CD14-positive monocyte (primary cell): Measurements from ENCODE around the gene C1RL. TPM values are rescaled to one million over a fixed set of nuclear protein-coding genes. Genes with fewer than 3 reads are reported as not detected.

Source experiments
- DNase-seq, 3 donors: peaks; one replicate each; pipeline ENCODE4 v3.0.0-alpha.2; 2011 to 2022
- H2AFZ ChIP-seq: 2 replicates; pipeline ENCODE4 v1.6.0; 2012; ENCODE audit warnings: mild to moderate bottlenecking, low read depth, low read length, inconsistent platforms; ENCODE audit not compliant: insufficient read depth, poor library complexity, severe bottlenecking
- H3K27ac ChIP-seq, 2 donors: 1 replicate in 1 of 2; 2 replicates in 1 of 2; pipeline ENCODE4 v1.5.1; 2012 to 2013; ENCODE audit warnings: low read length in 2 of 2, control low read depth in 1 of 2, inconsistent platforms in 1 of 2, low read depth in 1 of 2, mild to moderate bottlenecking in 1 of 2
- H3K27me3 ChIP-seq, 2 donors: one replicate each; pipeline versions ENCODE4 v1.6.0 to v1.6.1; 2011 to 2013; ENCODE audit warnings: low read length in 2 of 2; ENCODE audit not compliant: control insufficient read depth in 2 of 2, insufficient read depth in 2 of 2
- H3K36me3 ChIP-seq, 2 donors: replicated peaks in 1 of 2; 1 replicate in 1 of 2; 2 replicates in 1 of 2; pipeline versions ENCODE4 v1.5.1 to v1.6.1; 2012 to 2013; ENCODE audit warnings: low read length in 2 of 2, control low read depth in 1 of 2, inconsistent platforms in 1 of 2, mild to moderate bottlenecking in 1 of 2; ENCODE audit not compliant: insufficient read depth in 2 of 2, control insufficient read depth in 1 of 2
- H3K4me1 ChIP-seq, 2 donors: 1 replicate in 1 of 2; 2 replicates in 1 of 2; pipeline versions ENCODE4 v1.5.1 to v1.6.1; 2012 to 2013; ENCODE audit warnings: low read length in 2 of 2, control low read depth in 1 of 2, inconsistent platforms in 1 of 2, mild to moderate bottlenecking in 1 of 2, moderate library complexity in 1 of 2; ENCODE audit not compliant: insufficient read depth in 2 of 2, control insufficient read depth in 1 of 2
- H3K4me2 ChIP-seq: replicated peaks from 2 replicates; pipeline ENCODE3; 2012; ENCODE audit warnings: low read length, moderate library complexity, mild to moderate bottlenecking; ENCODE audit not compliant: poor library complexity, severe bottlenecking; ENCODE audit errors: extremely low read depth
- H3K4me3 ChIP-seq, 3 experiments: fragments of 200-600 bp in 1 of 3; sonication (generic) in 1 of 3; replicated peaks in 1 of 3; 1 replicate in 2 of 3; 2 replicates in 1 of 3; pipeline ENCODE4 v1.5.1; 2011 to 2013; ENCODE audit warnings: low read length in 3 of 3, mild to moderate bottlenecking in 3 of 3, control low read depth in 2 of 3, low read depth in 2 of 3, inconsistent platforms in 1 of 3, moderate library complexity in 1 of 3
- H3K79me2 ChIP-seq: 2 replicates; pipeline ENCODE4 v1.6.0; 2012; ENCODE audit warnings: mild to moderate bottlenecking, control low read depth, inconsistent platforms, low read length, moderate library complexity; ENCODE audit not compliant: insufficient read depth
- H3K9ac ChIP-seq: 2 replicates; pipeline ENCODE4 v1.6.0; 2017; ENCODE audit warnings: low read length, mild to moderate bottlenecking; ENCODE audit not compliant: insufficient read depth, poor library complexity, severe bottlenecking
- H3K9me3 ChIP-seq, 2 donors: replicated peaks in 1 of 2; 1 replicate in 1 of 2; 2 replicates in 1 of 2; pipeline versions ENCODE4 v1.5.1 to v1.6.1; 2012 to 2013; ENCODE audit warnings: low read length in 2 of 2, control low read depth in 1 of 2; ENCODE audit not compliant: control insufficient read depth in 1 of 2, insufficient read depth in 1 of 2
- H4K20me1 ChIP-seq: 2 replicates; pipeline ENCODE4 v1.6.0; 2012; ENCODE audit warnings: mild to moderate bottlenecking, low read length, control low read depth, moderate library complexity; ENCODE audit not compliant: insufficient read depth
- H3K27ac Mint-ChIP-seq, 7 donors: one replicate each; pipeline ENCODE4 v1.8.0; 2020; ENCODE audit warnings: mild to moderate bottlenecking in 7 of 7, mixed read lengths in 7 of 7, moderate library complexity in 6 of 7, inconsistent platforms in 2 of 7
- H3K27me3 Mint-ChIP-seq, 3 donors: one replicate each; pipeline ENCODE4 v1.8.0; 2021 to 2022; ENCODE audit warnings: low read depth in 3 of 3, mild to moderate bottlenecking in 3 of 3, mixed read lengths in 3 of 3, moderate library complexity in 3 of 3, inconsistent platforms in 1 of 3
- H3K36me3 Mint-ChIP-seq, 2 donors: one replicate each; pipeline ENCODE4 v1.8.0; 2020; ENCODE audit warnings: mixed read lengths in 2 of 2, inconsistent platforms in 1 of 2, mild to moderate bottlenecking in 1 of 2
- H3K4me1 Mint-ChIP-seq: one replicate; pipeline ENCODE4 v1.8.0; 2020; ENCODE audit warnings: mild to moderate bottlenecking, mixed read lengths
- H3K4me3 Mint-ChIP-seq, 2 donors: one replicate each; pipeline ENCODE4 v1.8.0; 2020; ENCODE audit warnings: mild to moderate bottlenecking in 2 of 2, mixed read lengths in 2 of 2, moderate library complexity in 1 of 2
- H3K9me3 Mint-ChIP-seq, 7 donors: one replicate each; pipeline ENCODE4 v1.8.0; 2020 to 2022; ENCODE audit warnings: mixed read lengths in 7 of 7, mild to moderate bottlenecking in 6 of 7, moderate library complexity in 6 of 7, inconsistent platforms in 2 of 7
- WGBS: methylation state at CpG from one replicate; pipeline ENCODE4 v1.1.5; 2013; ENCODE audit warnings: missing lambda C conversion rate; ENCODE audit not compliant: insufficient coverage; 5-methylcytosine and 5-hydroxymethylcytosine counted together
- intact Hi-C, 2 donors: fragments of 100-400 bp; cut with micrococcal nuclease; formaldehyde crosslinking; loops; one replicate each; pipeline versions ENCODE4 v1.15.0 to v1.15.1; 2023
- polyA plus RNA-seq, 3 donors: library from polyadenylated mRNA; depleted of rRNA in 1 of 3; unstranded in 2 of 3; stranded (reverse) in 1 of 3; fragments of 300-500 nt in 2 of 3; fragments of >200 nt in 1 of 3; fragmentation: Illumina TruSeq in 2 of 3; gene quantifications; 1 replicate in 2 of 3; 2 replicates in 1 of 3; pipeline ENCODE4 v1.2.3, GENCODE V29; 2012 to 2021
- TF ChIP-seq, protein P1 (sequence below): fragments of 200-600 bp; IDR thresholded peaks from one replicate; pipeline ENCODE4 v1.8.0; 2022; ENCODE audit warnings: antibody characterized with exemption, mild to moderate bottlenecking

Gene C1RL
- polyA plus RNA-seq, 3 donors: 4.8 to 27.9 (median 5.6) TPM

DNA sequence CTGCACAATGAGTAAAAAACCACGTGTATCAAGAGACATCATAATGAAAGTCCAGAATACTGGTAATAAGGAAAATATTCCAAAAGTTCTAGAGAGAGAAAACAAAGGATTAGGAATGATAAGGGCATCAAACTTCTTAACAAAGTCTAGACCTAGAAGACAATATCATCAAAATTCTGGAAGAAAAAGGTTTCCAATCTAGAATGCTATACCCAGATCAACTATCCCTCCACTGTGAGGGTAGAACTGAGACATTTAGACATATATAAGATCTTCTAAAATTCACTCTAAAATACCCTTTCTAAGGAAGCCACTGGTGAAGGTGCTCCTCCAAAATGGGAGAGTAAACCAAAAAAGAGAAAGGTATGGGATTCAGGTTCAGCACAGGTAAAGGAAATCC is 2.9 kb downstream of the C1RL start:
- intact Hi-C loops: loop anchor here in 1 of 2 donors (5.0 kb wide), 1 partner anchor 184 kb away; no protein-coding TSS in a partner anchor
- peaks cover 18 to 19% of the 10 kb centered on the region in 2 donors for H3K4me1 ChIP-seq
- no peak overlapping the region for H3K27ac Mint-ChIP-seq
- H3K9ac ChIP-seq: no peak overlapping the region
- peaks cover 29% of the 10 kb centered on the region for H3K79me2 ChIP-seq
- peaks cover 16% of the 10 kb centered on the region for H4K20me1 ChIP-seq
- H3K36me3 Mint-ChIP-seq: peaks cover 46 to 50% of the 10 kb centered on the region in 2 donors
- TF ChIP-seq, protein P1, sequence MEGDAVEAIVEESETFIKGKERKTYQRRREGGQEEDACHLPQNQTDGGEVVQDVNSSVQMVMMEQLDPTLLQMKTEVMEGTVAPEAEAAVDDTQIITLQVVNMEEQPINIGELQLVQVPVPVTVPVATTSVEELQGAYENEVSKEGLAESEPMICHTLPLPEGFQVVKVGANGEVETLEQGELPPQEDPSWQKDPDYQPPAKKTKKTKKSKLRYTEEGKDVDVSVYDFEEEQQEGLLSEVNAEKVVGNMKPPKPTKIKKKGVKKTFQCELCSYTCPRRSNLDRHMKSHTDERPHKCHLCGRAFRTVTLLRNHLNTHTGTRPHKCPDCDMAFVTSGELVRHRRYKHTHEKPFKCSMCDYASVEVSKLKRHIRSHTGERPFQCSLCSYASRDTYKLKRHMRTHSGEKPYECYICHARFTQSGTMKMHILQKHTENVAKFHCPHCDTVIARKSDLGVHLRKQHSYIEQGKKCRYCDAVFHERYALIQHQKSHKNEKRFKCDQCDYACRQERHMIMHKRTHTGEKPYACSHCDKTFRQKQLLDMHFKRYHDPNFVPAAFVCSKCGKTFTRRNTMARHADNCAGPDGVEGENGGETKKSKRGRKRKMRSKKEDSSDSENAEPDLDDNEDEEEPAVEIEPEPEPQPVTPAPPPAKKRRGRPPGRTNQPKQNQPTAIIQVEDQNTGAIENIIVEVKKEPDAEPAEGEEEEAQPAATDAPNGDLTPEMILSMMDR: no peak
- no peak for DNase-seq
- H3K36me3 ChIP-seq: peaks cover 17 to 50% of the 10 kb centered on the region in 2 donors
- peaks cover 0 to 3% (median 0%) of the 10 kb centered on the region in 3 donors for H3K27me3 Mint-ChIP-seq
- no peak overlapping the region for H3K4me3 ChIP-seq
- H3K9me3 ChIP-seq: peaks cover 0 to 5% of the 10 kb centered on the region in 2 donors
- peaks cover 0 to 10% (median 6%) of the 10 kb centered on the region in 7 donors for H3K9me3 Mint-ChIP-seq
- H3K27ac ChIP-seq: no peak overlapping the region
- H2AFZ ChIP-seq: no peak overlapping the region
- H3K4me1 Mint-ChIP-seq: peaks cover 36% of the 10 kb centered on the region
- H3K4me3 Mint-ChIP-seq: no peak overlapping the region
- H3K4me2 ChIP-seq: no peak overlapping the region
- no peaks in the 10 kb centered on the region for H3K27me3 ChIP-seq
- WGBS: no CpG with 5 or more reads among the region's 1 CpG

DNA sequence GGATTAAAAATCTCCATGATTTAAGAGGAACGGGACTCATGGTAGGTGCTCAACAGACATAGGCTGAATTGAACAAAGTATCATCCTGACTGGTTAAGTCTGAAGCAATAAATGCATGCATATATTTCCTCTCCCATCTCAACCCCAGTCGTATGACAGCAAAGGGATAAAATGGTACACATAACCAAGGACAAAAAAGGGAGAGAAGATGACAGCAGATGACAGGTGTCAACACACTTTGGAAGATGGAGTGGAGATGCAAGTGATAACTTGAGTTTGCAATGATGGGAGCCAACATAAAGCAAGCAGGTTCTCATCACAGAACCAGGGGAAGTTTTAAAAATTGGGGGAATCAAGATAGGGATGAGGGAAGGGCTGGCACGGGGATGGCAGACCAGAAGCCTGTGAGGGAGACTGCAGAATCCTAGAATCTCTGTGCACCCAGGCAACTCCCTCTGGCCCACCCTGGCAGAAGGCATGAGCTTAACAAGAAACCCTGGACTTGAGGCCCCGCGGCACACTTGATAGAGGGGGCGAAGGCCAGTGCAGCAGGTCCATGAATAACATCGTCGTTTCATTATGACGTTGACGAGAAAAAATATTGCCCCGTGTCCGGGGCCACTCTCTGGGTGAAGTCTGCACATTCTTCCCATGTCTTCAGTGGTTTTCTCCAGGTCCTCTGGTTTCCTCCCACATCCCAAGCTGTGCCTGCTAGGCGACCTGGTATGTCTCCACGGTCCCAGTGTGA is 5.0 kb downstream of the C1RL start:
- Histone ChIP-seq H3K27ac (no peak overlapping the region), H3K9me3 (peaks cover 0 to 5% of the 10 kb centered on the region in 2 donors), H3K36me3 (peaks cover 17 to 57% of the 10 kb centered on the region in 2 donors), H3K4me2 (no peak overlapping the region), H3K27me3 (no peaks in the 10 kb centered on the region), H4K20me1 (peaks cover 21% of the 10 kb centered on the region), H3K4me1 (peaks cover 20 to 22% of the 10 kb centered on the region in 2 donors), H3K79me2 (peaks cover 29% of the 10 kb centered on the region), H2AFZ (no peak overlapping the region), H3K9ac (no peak overlapping the region), H3K4me3 (no peak overlapping the region)
- Mint-ChIP-seq H3K9me3 (peaks cover 0 to 10% (median 6%) of the 10 kb centered on the region in 7 donors), H3K36me3 (peaks cover 45 to 50% of the 10 kb centered on the region in 2 donors), H3K27ac (no peak overlapping the region), H3K4me1 (peaks cover 34% of the 10 kb centered on the region), H3K27me3 (peaks cover 0 to 1% (median 0%) of the 10 kb centered on the region in 3 donors), H3K4me3 (no peak overlapping the region)
- TF ChIP-seq, protein P1: no peak
- intact Hi-C loops: no loop called here
- 97% methylated on average over 10 of the region's 14 CpGs for WGBS
- DNase-seq: no peak
